Upper lobe of right lung (tissue), 1 donor: ENCODE measurements around the gene ADGRG4. TPM values are rescaled to one million over a fixed set of nuclear protein-coding genes. Genes with fewer than 3 reads are reported as not detected.

Experiments used
- ATAC-seq: fragments of 200-7000 bp; cut with Tn5 transposase; one replicate; pipeline ENCODE4 v1.9.1; 2020; ENCODE audit warnings: mild to moderate bottlenecking, moderate library complexity
- DNase-seq: peaks from one replicate; pipeline ENCODE4 v3.0.0-alpha.2; 2020
- H3K27ac ChIP-seq: fragments of 200-600 bp; one replicate; pipeline ENCODE4 v1.8.0; 2022
- H3K27me3 ChIP-seq: fragments of 200-600 bp; one replicate; pipeline ENCODE4 v1.8.0; 2022; ENCODE audit warnings: mild to moderate bottlenecking
- H3K36me3 ChIP-seq: fragments of 200-600 bp; one replicate; pipeline ENCODE4 v1.8.0; 2022
- H3K4me1 ChIP-seq: fragments of 200-600 bp; one replicate; pipeline ENCODE4 v1.8.0; 2022
- H3K4me3 ChIP-seq: fragments of 200-600 bp; one replicate; pipeline ENCODE4 v1.8.0; 2022; ENCODE audit warnings: mild to moderate bottlenecking
- H3K9me3 ChIP-seq: fragments of 200-600 bp; one replicate; pipeline ENCODE4 v1.8.0; 2022
- CTCF ChIP-seq: fragments of 200-600 bp; IDR thresholded peaks from one replicate; pipeline ENCODE4 v1.8.0; 2022; ENCODE audit warnings: antibody characterized with exemption
- intact Hi-C: fragments of 100-400 bp; cut with DNase I; formaldehyde crosslinking; loops from one replicate; pipeline ENCODE4 v1.11.0; 2022
- total RNA-seq: library from RNA; stranded (reverse); fragmentation: NEBNext Ultra II Directional; extraction: Animal tissue kit (Norgen Biotek cat#: 25700); gene quantifications from one replicate; pipeline ENCODE4 v1.2.1, GENCODE V29; 2021
- donor health status: DM: no; HTN: yes; CAD: no; lungs with severe emphysema.

ADGRG4 gene
- total RNA-seq, 1 donor from 2014 or later, result 0.06 TPM

- no peak for ATAC-seq
- no peaks in the 10 kb centered on the region for H3K27me3 ChIP-seq
- TF ChIP-seq CTCF, result no peak
- H3K9me3 ChIP-seq, result no peaks in the 10 kb centered on the region
- no peaks in the 10 kb centered on the region for H3K4me1 ChIP-seq
- H3K27ac ChIP-seq, result peak overlapping the region; percentile 11
- DNase-seq, result no peak
- intact Hi-C loops, result no loop called here
- H3K4me3 ChIP-seq, result no peak overlapping the region
- H3K36me3 ChIP-seq, result no peaks in the 10 kb centered on the region
Measured at GRCh38 chrX:136259543-136259942, 41.2 kb upstream of the ADGRG4 start.

- Histone ChIP-seq H3K27ac (no peak overlapping the region), H3K9me3 (no peaks in the 10 kb centered on the region), H3K4me3 (no peak overlapping the region), H3K27me3 (no peaks in the 10 kb centered on the region), H3K36me3 (no peaks in the 10 kb centered on the region), H3K4me1 (no peaks in the 10 kb centered on the region)
- TF ChIP-seq CTCF, result no peak
- no peak for ATAC-seq
- no peak for DNase-seq
- intact Hi-C loops, result no loop called here
Measured at GRCh38 chrX:136260776-136261175, 40.0 kb upstream of the ADGRG4 start.

GRCh38 chrX:136261321-136261720, 39.4 kb upstream of the ADGRG4 start:
- Histone ChIP-seq H3K27me3 (no peaks in the 10 kb centered on the region), H3K27ac (no peak overlapping the region), H3K4me1 (no peaks in the 10 kb centered on the region), H3K9me3 (no peaks in the 10 kb centered on the region), H3K4me3 (no peak overlapping the region), H3K36me3 (no peaks in the 10 kb centered on the region)
- TF ChIP-seq CTCF, result no peak
- intact Hi-C loops, result no loop called here
- ATAC-seq (no peak), DNase-seq (no peak)

- no peaks in the 10 kb centered on the region for H3K4me1 ChIP-seq
- intact Hi-C loops, result no loop called here
- no peak overlapping the region for H3K4me3 ChIP-seq
- TF ChIP-seq CTCF, result no peak
- no peaks in the 10 kb centered on the region for H3K27me3 ChIP-seq
- H3K36me3 ChIP-seq, result no peaks in the 10 kb centered on the region
- no peaks in the 10 kb centered on the region for H3K9me3 ChIP-seq
- DNase-seq, result no peak
- no peak for ATAC-seq
- H3K27ac ChIP-seq, result no peak overlapping the region
Measured at GRCh38 chrX:136262243-136262642, 38.5 kb upstream of the ADGRG4 start.

GRCh38 chrX:136262812-136263315, 37.9 kb upstream of the ADGRG4 start:
- intact Hi-C loops, result no loop called here
- no peaks in the 10 kb centered on the region for H3K9me3 ChIP-seq
- ATAC-seq (no peak), DNase-seq (no peak)
- no peak overlapping the region for H3K4me3 ChIP-seq
- H3K27me3 ChIP-seq, result no peaks in the 10 kb centered on the region
- H3K4me1 ChIP-seq, result no peaks in the 10 kb centered on the region
- H3K27ac ChIP-seq, result no peak overlapping the region
- no peaks in the 10 kb centered on the region for H3K36me3 ChIP-seq
- TF ChIP-seq CTCF, result no peak

- intact Hi-C loops, result no loop called here
- TF ChIP-seq CTCF, result no peak
- no peaks in the 10 kb centered on the region for H3K4me1 ChIP-seq
- H3K27me3 ChIP-seq, result no peaks in the 10 kb centered on the region
- ATAC-seq (no peak), DNase-seq (no peak)
- no peak overlapping the region for H3K4me3 ChIP-seq
- no peak overlapping the region for H3K27ac ChIP-seq
- no peaks in the 10 kb centered on the region for H3K9me3 ChIP-seq
- no peaks in the 10 kb centered on the region for H3K36me3 ChIP-seq
Measured at GRCh38 chrX:136266828-136267227, 33.9 kb upstream of the ADGRG4 start.
